Measurements from ENCODE around the gene TTLL7. TPM values are rescaled to one million over a fixed set of nuclear protein-coding genes. Genes with fewer than 3 reads are reported as not detected.

TTLL7 gene
- total RNA-seq, 1 donor = 9.1 TPM

- no peak overlapping the region for H3K4me3 ChIP-seq (ENCODE audit: low read depth, low read length)
- TF ChIP-seq CTCF (IDR thresholded peaks at IDR 0.05; ENCODE audit: insufficient read depth, low read depth, low read length) = no peak
- no peak for DNase-seq (ENCODE audit: low read depth)
Measured at GRCh38 chr1:83978056-83978455, 20.9 kb downstream of the TTLL7 start.

DNA sequence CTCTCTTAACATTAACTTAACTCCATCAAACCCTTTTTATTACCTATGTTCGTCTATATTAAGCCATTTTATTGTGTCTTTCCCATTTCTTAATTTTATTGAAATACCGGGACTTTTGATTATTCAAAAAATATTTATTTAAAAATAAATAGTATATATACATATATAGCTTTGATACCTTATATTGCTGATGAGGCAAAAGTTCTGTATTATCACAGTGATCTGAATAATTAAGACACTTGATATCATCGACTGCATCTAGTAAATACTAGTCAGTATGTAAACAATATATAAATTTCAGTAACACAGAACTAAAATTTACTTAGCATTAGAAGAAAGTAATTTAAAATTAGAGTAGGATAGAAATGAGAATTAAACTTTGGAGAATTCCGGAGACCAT lies 22.0 kb downstream of the TTLL7 start:
- DNase-seq (ENCODE audit: low read depth) = no peak
- TF ChIP-seq CTCF (IDR thresholded peaks at IDR 0.05; ENCODE audit: insufficient read depth, low read depth, low read length) = no peak
- H3K4me3 ChIP-seq (ENCODE audit: low read depth, low read length) = no peak overlapping the region

DNA sequence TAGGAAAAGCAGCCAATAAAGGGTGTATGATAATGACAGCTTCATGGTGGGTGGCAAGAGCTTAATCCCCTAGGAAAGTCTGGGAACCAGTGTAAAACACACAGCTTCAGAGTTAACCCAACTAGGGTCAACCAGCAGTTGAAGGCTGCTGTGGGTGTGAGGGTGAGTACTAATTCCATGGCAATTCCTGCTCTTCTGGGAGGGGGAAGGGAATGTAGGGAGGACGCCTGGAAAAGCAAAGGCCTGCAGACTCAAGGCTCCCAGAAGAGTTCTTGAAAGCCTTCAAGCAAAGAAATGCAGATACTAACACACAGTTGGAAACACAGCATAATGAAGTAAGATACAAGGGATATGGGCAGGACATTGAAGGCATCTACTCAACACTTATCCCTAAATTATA lies 28.1 kb downstream of the TTLL7 start:
- TF ChIP-seq CTCF (IDR thresholded peaks at IDR 0.05; ENCODE audit: insufficient read depth, low read depth, low read length) = no peak
- H3K4me3 ChIP-seq (ENCODE audit: low read depth, low read length) = no peak overlapping the region

DNA sequence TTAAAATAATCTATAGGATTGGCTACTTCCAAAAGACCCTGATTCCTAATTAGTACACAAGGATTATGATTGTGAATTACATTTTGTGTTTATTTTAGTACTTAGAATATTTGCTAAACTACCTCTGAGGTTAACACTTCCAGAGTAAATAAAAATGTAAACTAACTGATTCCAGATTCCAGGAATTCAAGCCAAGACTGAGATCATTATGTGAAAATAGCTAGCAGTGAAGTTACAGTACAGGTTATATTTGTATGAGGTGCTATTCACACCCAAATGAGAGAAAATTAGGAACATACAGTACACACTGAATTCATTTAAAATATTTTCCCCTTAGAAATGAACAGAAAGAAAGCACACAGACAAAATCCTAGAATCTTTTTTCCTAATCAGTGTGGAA lies 28.8 kb downstream of the TTLL7 start:
- no peak for DNase-seq (ENCODE audit: low read depth)
- H3K4me3 ChIP-seq (ENCODE audit: low read depth, low read length) = no peak overlapping the region
- no peak for TF ChIP-seq CTCF (IDR thresholded peaks at IDR 0.05; ENCODE audit: insufficient read depth, low read depth, low read length)

More for the DNA sequence above, 28.1 kb downstream of the TTLL7 start:
- DNase-seq (ENCODE audit: low read depth) = no peak

- H3K4me3 ChIP-seq (ENCODE audit: low read depth, low read length) = no peak overlapping the region
- DNase-seq (ENCODE audit: low read depth) = no peak
- TF ChIP-seq CTCF (IDR thresholded peaks at IDR 0.05; ENCODE audit: insufficient read depth, low read depth, low read length) = no peak
Measured at GRCh38 chr1:83967336-83967735, 31.6 kb downstream of the TTLL7 start.

DNA sequence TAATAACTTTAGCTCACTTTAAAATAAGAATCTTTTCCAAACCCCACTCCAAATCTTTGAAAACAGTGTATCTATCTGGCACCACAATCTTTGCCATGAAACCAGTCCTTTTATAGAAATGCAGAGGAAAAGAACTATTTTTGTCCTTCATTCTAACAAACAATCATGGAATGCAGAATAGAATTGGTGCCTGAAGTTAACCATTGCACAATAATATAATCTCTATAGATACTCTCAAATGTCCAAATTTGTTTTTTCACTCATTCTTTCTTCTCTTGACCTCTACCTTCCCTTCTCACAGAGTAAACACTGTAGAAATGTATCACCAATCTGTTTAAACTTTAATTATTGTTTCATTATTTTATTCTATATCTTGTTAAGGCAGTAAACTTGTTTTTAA lies 34.8 kb downstream of the TTLL7 start:
- no peak overlapping the region for H3K4me3 ChIP-seq (ENCODE audit: low read depth, low read length)
- TF ChIP-seq CTCF (IDR thresholded peaks at IDR 0.05; ENCODE audit: insufficient read depth, low read depth, low read length) = no peak
- DNase-seq (ENCODE audit: low read depth) = no peak

GRCh38 chr1:83961571-83962295 lies 37.2 kb downstream of the TTLL7 start:
- H3K4me3 ChIP-seq (ENCODE audit: low read depth, low read length) = no peak overlapping the region
- TF ChIP-seq CTCF (IDR thresholded peaks at IDR 0.05; ENCODE audit: insufficient read depth, low read depth, low read length) = no peak
- DNase-seq (ENCODE audit: low read depth) = no peak
